ENCODE results near the gene TMEFF2. TPM values are rescaled to one million over a fixed set of nuclear protein-coding genes. Genes with fewer than 3 reads are reported as not detected.

The TMEFF2 gene
- total and polyA plus RNA-seq, 10 of the 15 experiments (the other 5 are each of a cell fraction or from before 2014, with no cell fraction given) = not detected

- TF ChIP-seq ZBTB4 (CRISPR knock-in tag; IDR thresholded peaks at IDR 0.05) = no peak
- TF ChIP-seq IRF3 (IDR thresholded peaks at IDR 0.05) = no peak
- TF ChIP-seq SUPT20H (IDR thresholded peaks at IDR 0.05; ENCODE audit: borderline replicate concordance, control insufficient read depth, low read depth, low read length) = no peak
- TF ChIP-seq SMAD1 (IDR thresholded peaks at IDR 0.05; ENCODE audit: low read depth, partially characterized antibody) = no peak
- no peak for TF ChIP-seq NFYB (IDR thresholded peaks at IDR 0.05; ENCODE audit: insufficient read depth, low read depth, low read length)
Observed at GRCh38 chr2:191913796-191914195, 280.9 kb downstream of the TMEFF2 start (continued).

DNA sequence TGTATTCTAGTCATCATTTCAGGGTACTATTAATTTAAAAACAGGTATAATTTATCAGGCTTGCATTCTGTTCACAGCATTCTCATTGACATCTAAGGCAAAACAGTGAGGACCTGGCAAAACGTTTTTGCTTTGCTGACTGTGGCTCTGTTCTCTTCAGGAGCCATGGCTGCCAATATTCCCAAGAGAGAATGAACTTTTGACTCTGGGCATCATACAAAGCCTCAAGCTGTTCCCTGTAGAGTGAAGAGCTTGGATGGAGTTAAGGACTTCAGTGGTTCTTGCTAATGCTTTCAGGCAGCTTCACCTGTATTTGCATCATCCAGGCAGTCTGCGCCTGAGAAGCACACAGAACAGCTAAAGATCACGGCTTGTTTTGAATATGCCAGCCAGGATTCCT, 282.0 kb downstream of the TMEFF2 start:
- in situ Hi-C loops (cut with MboI) = no loop called here
- BruUV-seq (replicated peaks) = no TSS peak
- Histone ChIP-seq H3K4me1 (ENCODE audit: control insufficient read depth, insufficient read depth, low read length) (no peaks in the 10 kb centered on the region), H3K4me2 (ENCODE audit: control insufficient read depth, insufficient read depth) (no peak overlapping the region), H3K9me3 (replicated peaks; ENCODE audit: control insufficient read depth, insufficient read depth, low read length) (no peaks in the 10 kb centered on the region; the same call in 2 of the 3 replicates), H3K27me3 (replicated peaks in 1 of 2; ENCODE audit: control insufficient read depth in 2 of 2, insufficient read depth in 2 of 2, low read length in 1 of 2) (peaks cover 0 to 4% of the 10 kb centered on the region in 2 experiments; a peak in 1 of 4 replicates), H3K4me3 (no peak overlapping the region), H2AFZ (ENCODE audit: control insufficient read depth, low read depth, low read length) (no peak overlapping the region), H3K9ac (ENCODE audit: control insufficient read depth, insufficient read depth, low read length) (no peak overlapping the region), H3K27ac (ENCODE audit: control insufficient read depth, insufficient read depth) (no peak overlapping the region), H4K20me1 (ENCODE audit: control insufficient read depth, insufficient read depth) (no peaks in the 10 kb centered on the region), H3K79me2 (ENCODE audit: control insufficient read depth, insufficient read depth, low read length) (no peaks in the 10 kb centered on the region), H3K36me3 (ENCODE audit: control insufficient read depth in 2 of 2, insufficient read depth in 2 of 2, low read length in 1 of 2) (no peaks in the 10 kb centered on the region)
- ChIA-PET POLR2A (interaction anchor here (1.1 kb wide), 1 partner anchor 30 kb away, joined by 3 read pairs; no protein-coding TSS in a partner anchor), CTCF (interaction anchor here (0.8 to 3.4 kb wide), 3 partner anchors 20 to 250 kb away, joined by 3 to 13 read pairs (median 5); no protein-coding TSS in a partner anchor), SMC1A (ENCODE audit: uncharacterized antibody, unreplicated experiment) (interaction anchor here (0.9 to 4.7 kb wide), 8 partner anchors 11 to 250 kb away, joined by 3 to 21 read pairs (median 3); no protein-coding TSS in a partner anchor), RAD21 (ENCODE audit: unreplicated experiment) (interaction anchor here (1.3 kb wide), 2 partner anchors 17 to 41 kb away, joined by 4 read pairs; no protein-coding TSS in a partner anchor)
- DNase-seq (ENCODE audit: low read depth, low spot score) (no peak), ATAC-seq (no peak), FAIRE-seq (no peak)
- WGBS (ENCODE audit: insufficient coverage, insufficient replicate concordance, low lambda C conversion rate, missing lambda C conversion rate) = 31% methylated on average over 3 of the region's 3 CpGs
- intact Hi-C loops (cut with micrococcal nuclease; ENCODE audit: unreplicated experiment) = no loop called here
- TF ChIP-seq SP1 (IDR thresholded peaks at IDR 0.05; ENCODE audit: low read depth, low read length) (no peak), CBX3 (IDR thresholded peaks at IDR 0.05; ENCODE audit: borderline replicate concordance, low read depth) (no peak), ETV6 (conservative IDR thresholded peaks at IDR 0.05 in 1 of 2, IDR thresholded peaks at IDR 0.05 in 1 of 2; ENCODE audit: borderline replicate concordance in 1 of 2, low read depth in 1 of 2) (no peak), PAX5 (IDR thresholded peaks at IDR 0.05; ENCODE audit: borderline replicate concordance, low read depth, low read length) (no peak), ZNF592 (IDR thresholded peaks at IDR 0.05) (no peak), TBL1XR1 (IDR thresholded peaks at IDR 0.05; ENCODE audit: low read depth, low read length) (no peak)
- TF ChIP-seq, protein P1, sequence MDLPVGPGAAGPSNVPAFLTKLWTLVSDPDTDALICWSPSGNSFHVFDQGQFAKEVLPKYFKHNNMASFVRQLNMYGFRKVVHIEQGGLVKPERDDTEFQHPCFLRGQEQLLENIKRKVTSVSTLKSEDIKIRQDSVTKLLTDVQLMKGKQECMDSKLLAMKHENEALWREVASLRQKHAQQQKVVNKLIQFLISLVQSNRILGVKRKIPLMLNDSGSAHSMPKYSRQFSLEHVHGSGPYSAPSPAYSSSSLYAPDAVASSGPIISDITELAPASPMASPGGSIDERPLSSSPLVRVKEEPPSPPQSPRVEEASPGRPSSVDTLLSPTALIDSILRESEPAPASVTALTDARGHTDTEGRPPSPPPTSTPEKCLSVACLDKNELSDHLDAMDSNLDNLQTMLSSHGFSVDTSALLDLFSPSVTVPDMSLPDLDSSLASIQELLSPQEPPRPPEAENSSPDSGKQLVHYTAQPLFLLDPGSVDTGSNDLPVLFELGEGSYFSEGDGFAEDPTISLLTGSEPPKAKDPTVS (IDR thresholded peaks at IDR 0.05; ENCODE audit: low read depth, low read length) = no peak
